Esophagus muscularis mucosa (tissue), 4 donors: ENCODE data around the gene MSI2. TPM values are rescaled to one million over a fixed set of nuclear protein-coding genes. Genes with fewer than 3 reads are reported as not detected.

ENCODE experiments used
- DNase-seq: peaks from one replicate; pipeline ENCODE4 v3.0.0-alpha.2; 2017; ENCODE audit errors: extremely low spot score
- H3K27ac ChIP-seq, 4 donors: fragments of 200-600 bp; sonication (generic); replicated peaks in 1 of 4; 1 replicate in 3 of 4; 2 replicates in 1 of 4; pipeline ENCODE4 v1.5.1; 2016 to 2019; ENCODE audit warnings: mild to moderate bottlenecking in 1 of 4
- H3K27me3 ChIP-seq, 4 donors: fragments of 200-600 bp; sonication (generic); one replicate each; pipeline versions ENCODE4 v1.5.1 to v1.6.0; 2016 to 2019
- H3K36me3 ChIP-seq, 4 donors: fragments of 200-600 bp; sonication (generic); one replicate each; pipeline ENCODE4 v1.5.1; 2016 to 2019
- H3K4me1 ChIP-seq, 4 donors: fragments of 200-600 bp; sonication (generic); one replicate each; pipeline ENCODE4 v1.5.1; 2016 to 2019
- H3K4me3 ChIP-seq, 4 donors: fragments of 200-600 bp; sonication (generic); 1 replicate in 2 of 4; 2 replicates in 2 of 4; pipeline ENCODE4 v1.5.1; 2016 to 2019; ENCODE audit warnings: mild to moderate bottlenecking in 4 of 4, moderate library complexity in 1 of 4
- H3K9me3 ChIP-seq, 4 donors: fragments of 200-600 bp; sonication (generic); 1 replicate in 3 of 4; 2 replicates in 1 of 4; pipeline ENCODE4 v1.5.1; 2016 to 2019
- CTCF ChIP-seq, 3 experiments: fragments of 200-600 bp in 2 of 3; fragments of 450-650 bp in 1 of 3; sonication (generic) in 2 of 3; IDR thresholded peaks; one replicate each; pipeline ENCODE4 v1.5.1; 2017 to 2019; ENCODE audit warnings: antibody characterized with exemption in 3 of 3, mild to moderate bottlenecking in 2 of 3, moderate library complexity in 1 of 3
- EP300 ChIP-seq: sonication (generic); formaldehyde crosslinking; IDR thresholded peaks from one replicate; pipeline ENCODE4 v1.6.1; 2017; ENCODE audit warnings: antibody characterized with exemption
- POLR2A ChIP-seq: fragments of 450-650 bp; IDR thresholded peaks from one replicate; pipeline ENCODE4 v1.6.1; 2017; ENCODE audit warnings: antibody characterized with exemption, moderate library complexity, mild to moderate bottlenecking, low read depth
- POLR2AphosphoS5 ChIP-seq, 2 donors: sonication (generic); formaldehyde crosslinking; IDR thresholded peaks; one replicate each; pipeline ENCODE4 v1.6.1; 2017; ENCODE audit warnings: antibody characterized with exemption in 2 of 2
- WGBS: methylation state at CpG from one replicate; pipeline ENCODE4 v1.1.5; 2018; 5-methylcytosine and 5-hydroxymethylcytosine counted together
- intact Hi-C: fragments of 100-400 bp; cut with DNase I; formaldehyde crosslinking; loops from one replicate; pipeline ENCODE4 v1.15.1; 2023
- total RNA-seq, 4 donors: library from RNA; depleted of rRNA; stranded (reverse); fragments of >200 nt; gene quantifications; one replicate each; pipeline versions ENCODE4 v1.1.0 to v1.2.1, GENCODE V29; 2016

The MSI2 gene
- total RNA-seq, 4 donors from 2014 or later: 28.8 to 39.0 (median 29.6) TPM

- Histone ChIP-seq H3K27ac (no peak overlapping the region), H3K4me3 (no peak overlapping the region), H3K36me3 (no peaks in the 10 kb centered on the region), H3K4me1 (peaks cover 0 to 19% (median 2%) of the 10 kb centered on the region in 4 donors), H3K9me3 (no peaks in the 10 kb centered on the region), H3K27me3 (no peaks in the 10 kb centered on the region)
- 93% methylated on average over 7 of the region's 7 CpGs for WGBS
- TF ChIP-seq POLR2A (no peak), CTCF (IDR thresholded peaks at IDR 0.05) (no peak), POLR2AphosphoS5 (IDR thresholded peaks at IDR 0.05) (no peak), EP300 (no peak)
- intact Hi-C loops: no loop called here
- no peak for DNase-seq
Observed at GRCh38 chr17:57453841-57454425, 197.6 kb downstream of the MSI2 start.

GRCh38 chr17:57454729-57455062 is 198.4 kb downstream of the MSI2 start:
- no peak overlapping the region for H3K27ac ChIP-seq
- intact Hi-C loops: no loop called here
- H3K9me3 ChIP-seq: no peaks in the 10 kb centered on the region
- H3K27me3 ChIP-seq: no peaks in the 10 kb centered on the region
- H3K36me3 ChIP-seq: no peaks in the 10 kb centered on the region
- DNase-seq: no peak
- 83% methylated on average over 5 of the region's 5 CpGs for WGBS
- TF ChIP-seq CTCF (IDR thresholded peaks at IDR 0.05): no peak
- TF ChIP-seq POLR2AphosphoS5 (IDR thresholded peaks at IDR 0.05): no peak
- no peak for TF ChIP-seq POLR2A
- TF ChIP-seq EP300: no peak
- no peak overlapping the region for H3K4me3 ChIP-seq
- peaks cover 0 to 19% (median 4%) of the 10 kb centered on the region in 4 donors for H3K4me1 ChIP-seq

- H3K27ac ChIP-seq: peak overlapping the region in 1 of 4 donors; percentile 33
Observed at GRCh38 chr17:57455063-57455914, 199.0 kb downstream of the MSI2 start.

GRCh38 chr17:57456622-57457021 is 200.3 kb downstream of the MSI2 start:
- no peak for TF ChIP-seq POLR2AphosphoS5 (IDR thresholded peaks at IDR 0.05)
- TF ChIP-seq EP300: no peak
- TF ChIP-seq POLR2A: no peak
- no peak for TF ChIP-seq CTCF (IDR thresholded peaks at IDR 0.05)
- DNase-seq: no peak
- H3K4me1 ChIP-seq: peaks cover 0 to 19% (median 4%) of the 10 kb centered on the region in 4 donors
- no peaks in the 10 kb centered on the region for H3K27me3 ChIP-seq
- intact Hi-C loops: no loop called here
- WGBS: 74% methylated on average over 3 of the region's 3 CpGs
- H3K4me3 ChIP-seq: no peak overlapping the region
- no peaks in the 10 kb centered on the region for H3K9me3 ChIP-seq
- no peak overlapping the region for H3K27ac ChIP-seq
- H3K36me3 ChIP-seq: no peaks in the 10 kb centered on the region

More at GRCh38 chr17:57455063-57455914, 199.0 kb downstream of the MSI2 start:
- Histone ChIP-seq H3K36me3 (no peaks in the 10 kb centered on the region), H3K4me3 (no peak overlapping the region), H3K4me1 (peaks cover 0 to 19% (median 4%) of the 10 kb centered on the region in 4 donors), H3K9me3 (no peaks in the 10 kb centered on the region), H3K27me3 (no peaks in the 10 kb centered on the region)
- no peak for TF ChIP-seq EP300
- TF ChIP-seq POLR2AphosphoS5 (IDR thresholded peaks at IDR 0.05): no peak
- TF ChIP-seq CTCF (IDR thresholded peaks at IDR 0.05): no peak
- no peak for TF ChIP-seq POLR2A
- WGBS: 72% methylated on average over 25 of the region's 25 CpGs
- no peak for DNase-seq
- intact Hi-C loops: no loop called here
